SIG-M5 treated with dmso at 0.1 percent for 504 hours (cell line): ENCODE data around the gene OR7E24.
"Not testable (repeated sequence)": the region's sequence is repeated elsewhere in the genome, so short reads cannot be mapped to it uniquely, and the experiment has no call there.

Source experiments
- DNase-seq: peaks from one replicate; lab custom pipeline; 2025; ENCODE audit not compliant: unreplicated experiment; lab: John Stamatoyannopoulos, UW

Gene OR7E24

DNA sequence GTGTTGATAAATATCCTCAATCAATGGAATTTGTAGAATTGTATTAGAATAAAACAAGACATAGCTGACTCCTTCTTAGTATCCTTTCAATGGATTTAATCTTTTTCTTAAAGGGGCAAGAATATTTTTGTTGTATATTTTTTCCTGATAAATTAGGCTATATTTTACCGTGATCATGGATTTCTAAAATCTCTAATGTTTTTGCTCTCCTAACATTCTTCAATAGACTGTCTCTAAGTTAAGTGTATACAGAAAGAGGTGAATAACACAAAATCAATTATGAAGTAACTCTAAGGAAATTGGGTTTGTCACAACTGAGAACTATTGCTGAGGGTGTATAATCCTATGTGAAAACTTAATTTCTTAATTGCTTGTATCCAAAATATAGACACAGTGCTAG lies at the start of gene OR7E24:
OR7E24 (plus strand) TSS at position 301 of the 400 bp plus-strand sequence. CDS start 114 bp downstream, outside the sequence.
- DNase-seq: no peak

DNA sequence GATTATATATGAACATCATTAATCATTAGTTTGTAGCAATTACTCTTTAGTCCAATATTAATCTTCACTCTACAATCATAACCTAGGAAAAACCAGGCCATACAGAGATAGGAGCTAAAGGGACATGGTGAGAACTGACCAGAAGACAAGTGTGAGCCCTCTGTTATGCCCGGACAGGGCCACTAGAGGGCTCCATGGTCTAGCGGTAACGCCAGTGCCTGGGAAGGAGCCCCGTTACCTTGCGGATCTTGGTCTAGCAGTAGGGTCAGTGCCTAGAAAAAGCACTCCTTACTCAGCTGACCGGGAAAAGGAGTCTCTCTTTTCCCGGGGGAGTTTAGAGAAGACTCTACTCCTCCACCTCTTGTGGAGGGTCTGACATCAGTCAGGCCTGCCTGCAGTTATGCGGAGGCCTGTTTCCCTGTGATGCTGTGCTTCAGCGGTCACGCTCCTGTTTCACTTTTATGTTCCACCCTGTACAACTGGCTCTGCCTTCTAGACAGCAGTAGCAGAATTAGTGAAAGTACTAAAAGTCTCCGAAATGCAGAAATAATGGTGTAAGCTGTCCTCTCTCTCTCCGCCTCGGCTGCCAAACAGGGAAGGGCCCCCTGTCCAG lies 45.1 kb upstream of the OR7E24 start:
- DNase-seq: peak; percentile 20

DNA sequence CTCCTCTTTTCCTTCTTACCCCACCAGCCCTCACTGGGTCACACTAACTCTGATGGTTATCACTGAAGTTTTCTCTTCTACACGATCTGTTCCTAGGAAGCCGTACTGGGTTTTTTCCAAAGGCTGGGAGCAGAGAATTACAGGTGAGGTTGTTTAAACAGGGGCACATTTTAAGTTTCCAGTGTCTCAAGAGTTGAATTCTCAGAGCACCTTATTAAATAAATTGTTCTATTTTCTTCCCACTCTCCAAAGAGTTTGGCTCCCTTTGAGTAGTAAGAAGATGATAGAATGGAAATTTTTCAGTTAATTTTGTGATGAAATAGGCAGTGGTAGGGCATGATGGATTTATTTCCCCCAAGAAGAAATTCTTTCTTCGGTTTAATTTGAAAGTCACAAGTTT lies 31.2 kb upstream of the OR7E24 start, which contains the start of gene OR7D4:
OR7D4 (minus strand) TSS at position 101 of the 400 bp plus-strand sequence. CDS start 4,752 bp downstream, outside the sequence.
- no peak for DNase-seq

DNA sequence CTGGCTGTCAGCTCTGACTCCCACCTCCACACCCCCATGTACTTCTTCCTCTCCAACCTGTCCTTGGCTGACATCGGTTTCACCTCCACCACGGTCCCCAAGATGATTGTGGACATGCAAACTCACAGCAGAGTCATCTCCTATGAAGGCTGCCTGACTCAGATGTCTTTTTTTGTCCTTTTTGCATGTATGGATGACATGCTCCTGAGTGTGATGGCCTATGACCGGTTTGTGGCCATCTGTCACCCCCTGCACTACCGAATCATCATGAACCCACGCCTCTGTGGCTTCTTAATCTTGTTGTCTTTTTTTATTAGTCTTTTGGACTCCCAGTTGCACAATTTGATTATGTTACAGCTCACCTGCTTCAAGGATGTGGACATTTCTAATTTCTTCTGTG lies 506 bp downstream of the OR7E24 start:
- no peak for DNase-seq

DNA sequence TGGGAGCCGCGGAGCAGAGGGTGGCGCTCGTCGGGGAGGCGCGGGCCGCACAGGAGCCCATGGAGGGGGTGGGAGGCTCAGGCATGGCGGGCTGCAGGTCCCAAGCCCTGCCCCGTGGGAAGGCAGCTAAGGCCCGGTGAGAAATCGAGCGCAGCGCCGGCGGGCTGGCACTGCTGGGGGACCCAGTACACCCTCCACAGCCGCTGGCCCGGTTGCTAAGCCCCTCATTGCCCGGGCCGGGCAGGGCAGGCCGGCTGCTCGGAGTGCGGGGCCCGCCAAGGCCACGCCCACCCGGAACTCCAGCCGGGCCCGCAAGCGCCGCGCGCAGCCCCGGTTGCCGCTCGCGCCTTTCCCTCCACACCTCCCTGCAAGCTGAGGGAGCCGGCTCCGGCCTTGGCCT lies 32.8 kb downstream of the OR7E24 start:
- not testable (repeated sequence) for DNase-seq

DNA sequence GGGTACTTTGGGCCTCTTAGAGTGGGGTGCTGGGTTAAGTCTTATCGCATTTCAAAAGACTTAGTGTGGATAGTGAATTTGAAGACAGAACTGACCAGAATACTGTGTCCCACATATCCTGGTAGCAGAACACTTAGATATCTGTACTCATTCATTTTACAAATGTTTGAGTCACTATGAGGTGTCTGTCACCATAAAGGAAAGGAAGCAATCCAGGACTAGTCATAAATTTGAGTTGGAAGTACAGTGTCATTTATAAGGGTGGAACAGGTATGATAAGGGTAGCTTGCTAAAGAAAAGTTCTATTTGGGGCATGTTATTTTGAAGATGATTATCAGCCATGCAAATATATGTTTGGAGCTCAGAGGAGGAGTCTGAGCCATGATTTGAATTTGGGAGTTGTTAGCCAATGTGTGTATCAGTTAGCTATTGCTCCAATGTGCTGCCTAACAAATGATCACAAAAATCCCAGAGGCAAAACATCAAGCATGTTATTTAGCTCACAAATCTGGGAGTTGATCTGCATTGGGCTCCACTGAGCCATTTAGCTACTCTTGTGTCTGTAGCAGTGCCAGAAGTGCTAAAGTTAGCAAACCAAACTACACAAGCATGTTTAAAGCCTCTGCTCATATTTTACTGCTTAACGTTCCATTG lies 38.6 kb downstream of the OR7E24 start:
- DNase-seq: no peak

DNA sequence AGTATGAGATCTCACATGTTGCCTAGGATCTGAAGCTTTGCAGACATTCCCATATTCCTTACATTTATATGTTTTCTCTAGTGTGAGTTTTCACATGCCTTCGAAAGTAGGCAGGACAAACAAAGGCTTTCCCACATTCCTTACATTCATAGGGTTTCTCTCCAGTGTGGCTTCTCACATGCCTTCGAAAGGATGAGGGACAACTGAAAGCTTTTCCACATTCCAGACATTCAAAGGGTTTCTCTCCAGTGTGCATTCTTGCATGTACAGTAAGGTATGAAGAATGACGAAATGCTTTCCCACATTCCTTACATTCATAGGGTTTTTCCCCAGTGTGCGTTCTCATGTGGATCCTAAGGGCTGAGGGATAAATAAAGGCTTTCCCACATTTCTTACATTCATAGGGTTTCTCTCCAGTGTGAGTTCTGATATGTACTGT lies 44.7 kb downstream of the OR7E24 start:
- DNase-seq: no peak

DNA sequence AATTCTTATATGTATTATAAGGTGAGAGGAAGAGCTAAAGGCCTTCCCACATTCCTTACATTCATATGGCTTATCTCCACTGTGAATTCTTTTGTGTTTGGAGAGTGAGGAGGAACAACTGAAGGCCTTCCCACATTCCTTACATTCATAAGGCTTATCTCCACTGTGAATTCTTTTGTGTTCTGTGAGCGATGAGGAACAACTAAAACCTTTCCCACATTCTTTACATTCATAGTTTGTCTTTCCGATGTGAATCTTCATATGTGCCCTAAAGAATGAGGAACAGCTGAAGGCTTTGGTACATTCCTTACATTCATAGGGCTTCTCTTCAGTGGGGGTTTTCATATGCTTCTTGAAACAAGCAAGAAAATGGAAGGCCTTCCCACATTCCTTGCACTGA lies 45.6 kb downstream of the OR7E24 start:
- DNase-seq: no peak
